H1 (cell line): ENCODE results near the gene PCDHGA1. TPM values are rescaled to one million over a fixed set of nuclear protein-coding genes. Genes with fewer than 3 reads are reported as not detected.

Experiments used
- CTCF ChIA-PET: fragments of 300-600 bp; sonication (Branson Sonifier 250); formaldehyde crosslinking; loops from one replicate; lab custom pipeline; 2021; ENCODE audit not compliant: partially characterized antibody; lab: Charles Lee
- POLR2A ChIA-PET: fragments of 300-600 bp; sonication (Branson Sonifier 250); formaldehyde crosslinking; loops from one replicate; lab custom pipeline; 2021; ENCODE audit warnings: inconsistent platforms; ENCODE audit not compliant: partially characterized antibody; lab: Charles Lee
- DNase-seq, 2 experiments: peaks; one replicate each; pipeline versions ENCODE4 v3.0.0 to v3.0.0-alpha.2; 2010 to 2022; ENCODE audit warnings: low spot score in 2 of 2, low read depth in 1 of 2, mixed read lengths in 1 of 2
- FAIRE-seq: peaks from 2 replicates; lab custom pipeline; 2011; peaks lifted over from hg19 to GRCh38; lab: Jason Lieb, UNC
- H2AFZ ChIP-seq: 2 replicates; pipeline ENCODE4 v1.8.1; 2012; ENCODE audit warnings: low read length, inconsistent platforms
- H2AK5ac ChIP-seq: 2 replicates; pipeline ENCODE4 v1.6.1; 2013; ENCODE audit warnings: low read depth, low read length
- H2BK120ac ChIP-seq: replicated peaks from 2 replicates; pipeline ENCODE3; 2013; ENCODE audit warnings: low read depth, low read length, inconsistent platforms
- H2BK12ac ChIP-seq: 2 replicates; pipeline ENCODE4 v1.6.1; 2013; ENCODE audit warnings: low read depth, low read length
- H2BK15ac ChIP-seq: 2 replicates; pipeline ENCODE4 v1.6.1; 2013; ENCODE audit warnings: low read length
- H2BK20ac ChIP-seq: 2 replicates; pipeline ENCODE4 v1.6.1; 2013; ENCODE audit warnings: low read length
- H2BK5ac ChIP-seq: 2 replicates; pipeline ENCODE4 v1.6.1; 2013; ENCODE audit warnings: low read depth, low read length
- H3K14ac ChIP-seq: 2 replicates; pipeline ENCODE4 v1.6.1; 2013; ENCODE audit warnings: inconsistent platforms; ENCODE audit not compliant: insufficient read length
- H3K18ac ChIP-seq: 2 replicates; pipeline ENCODE4 v1.6.1; 2013; ENCODE audit warnings: low read length; ENCODE audit errors: extremely low read depth
- H3K23ac ChIP-seq: 2 replicates; pipeline ENCODE4 v1.6.1; 2013; ENCODE audit warnings: inconsistent platforms; ENCODE audit not compliant: insufficient read length
- H3K23me2 ChIP-seq: 2 replicates; pipeline ENCODE4 v1.6.1; 2013; ENCODE audit warnings: low read depth, low read length
- H3K27ac ChIP-seq: 2 replicates; pipeline ENCODE4 v1.6.1; 2011; ENCODE audit warnings: low read depth, low read length, inconsistent platforms
- H3K27me3 ChIP-seq, 4 experiments: replicated peaks in 1 of 4; 1 replicate in 1 of 4; 2 replicates in 3 of 4; pipeline versions ENCODE4 v1.6.1 to v1.8.1; 2011 to 2013; ENCODE audit warnings: low read length in 3 of 4, mild to moderate bottlenecking in 3 of 4, inconsistent platforms in 2 of 4, mixed read lengths in 2 of 4, moderate library complexity in 1 of 4; ENCODE audit not compliant: control insufficient read depth in 3 of 4, insufficient read depth in 3 of 4; ENCODE audit errors: extremely low read depth in 1 of 4
- H3K36me3 ChIP-seq, 4 experiments: 2 replicates each; pipeline versions ENCODE4 v1.6.1 to v1.8.1; 2011 to 2013; ENCODE audit warnings: mild to moderate bottlenecking in 4 of 4, low read length in 3 of 4, moderate library complexity in 2 of 4, control low read depth in 1 of 4, inconsistent platforms in 1 of 4; ENCODE audit not compliant: insufficient read depth in 4 of 4, control insufficient read depth in 2 of 4
- H3K4ac ChIP-seq: replicated peaks from 2 replicates; pipeline ENCODE3; 2013; ENCODE audit warnings: low read length, low read depth, mixed read lengths, inconsistent platforms; ENCODE audit not compliant: insufficient read length
- H3K4me1 ChIP-seq, 4 experiments: replicated peaks in 1 of 4; 1 replicate in 1 of 4; 2 replicates in 3 of 4; pipeline versions ENCODE4 v1.6.1 to v1.8.1; 2011 to 2013; ENCODE audit warnings: low read length in 3 of 4, inconsistent platforms in 2 of 4, mixed read lengths in 1 of 4; ENCODE audit not compliant: insufficient read depth in 4 of 4, control insufficient read depth in 3 of 4
- H3K4me2 ChIP-seq, 2 experiments: 2 replicates each; pipeline versions ENCODE4 v1.6.1 to v1.8.1; 2011 to 2013; ENCODE audit warnings: low read depth in 2 of 2, low read length in 2 of 2, control low read depth in 1 of 2, inconsistent platforms in 1 of 2, mild to moderate bottlenecking in 1 of 2; ENCODE audit not compliant: insufficient read depth in 1 of 2
- H3K4me3 ChIP-seq, 4 experiments: fragments of 200-600, 300-600 bp in 1 of 4; sonication (generic), shearing (Covaris generic), sonication (Bioruptor Twin) in 1 of 4; 2 replicates each; pipeline versions ENCODE4 v1.5.1 to v1.8.1; 2011 to 2016; ENCODE audit warnings: low read length in 4 of 4, low read depth in 3 of 4, control low read depth in 2 of 4, inconsistent platforms in 2 of 4, mild to moderate bottlenecking in 2 of 4, mixed read lengths in 1 of 4, moderate library complexity in 1 of 4; ENCODE audit not compliant: insufficient read depth in 2 of 4; ENCODE audit errors: extremely low read depth in 1 of 4
- H3K56ac ChIP-seq: replicated peaks from 2 replicates; pipeline ENCODE3; 2013; ENCODE audit warnings: low read depth, mild to moderate bottlenecking, mixed read lengths, low read length, inconsistent platforms; ENCODE audit not compliant: insufficient read length
- H3K79me1 ChIP-seq: 2 replicates; pipeline ENCODE4 v1.6.1; 2013; ENCODE audit warnings: low read depth, low read length, control low read depth
- H3K79me2 ChIP-seq, 2 experiments: 2 replicates each; pipeline versions ENCODE4 v1.6.1 to v1.8.1; 2012 to 2013; ENCODE audit warnings: low read length in 2 of 2, mild to moderate bottlenecking in 2 of 2, inconsistent platforms in 1 of 2; ENCODE audit not compliant: insufficient read depth in 2 of 2, control insufficient read depth in 1 of 2
- H3K9ac ChIP-seq, 4 experiments: replicated peaks in 1 of 4; 1 replicate in 1 of 4; 2 replicates in 3 of 4; pipeline versions ENCODE4 v1.6.1 to v1.8.1; 2011 to 2013; ENCODE audit warnings: low read depth in 3 of 4, low read length in 3 of 4, control low read depth in 2 of 4, mild to moderate bottlenecking in 2 of 4, moderate library complexity in 2 of 4, inconsistent platforms in 1 of 4; ENCODE audit errors: extremely low read depth in 1 of 4
- H3K9me3 ChIP-seq, 2 experiments: 2 replicates each; pipeline versions ENCODE4 v1.6.1 to v1.8.1; 2012 to 2013; ENCODE audit warnings: mild to moderate bottlenecking in 2 of 2, moderate library complexity in 2 of 2, control low read depth in 1 of 2, inconsistent platforms in 1 of 2, low read depth in 1 of 2, low read length in 1 of 2, mixed read lengths in 1 of 2; ENCODE audit not compliant: insufficient read depth in 2 of 2
- H4K20me1 ChIP-seq, 2 experiments: replicated peaks in 1 of 2; 2 replicates each; pipeline versions ENCODE3 to v1.8.1; 2011 to 2013; ENCODE audit warnings: inconsistent platforms in 2 of 2, low read length in 2 of 2, mild to moderate bottlenecking in 1 of 2; ENCODE audit not compliant: insufficient read depth in 2 of 2, control insufficient read depth in 1 of 2
- H4K5ac ChIP-seq: 2 replicates; pipeline ENCODE4 v1.6.1; 2013; ENCODE audit warnings: low read length, low read depth, mixed read lengths, inconsistent platforms; ENCODE audit not compliant: insufficient read length
- H4K8ac ChIP-seq: 2 replicates; pipeline ENCODE4 v1.8.0; 2013; ENCODE audit warnings: mild to moderate bottlenecking, moderate library complexity, low read length, inconsistent platforms; ENCODE audit not compliant: insufficient read depth; ENCODE audit errors: extremely low read depth
- H4K91ac ChIP-seq: replicated peaks from 2 replicates; pipeline ENCODE3; 2013; ENCODE audit warnings: low read length, mixed read lengths, inconsistent platforms; ENCODE audit not compliant: insufficient read length
- CEBPB ChIP-seq: IDR thresholded peaks from 2 replicates; pipeline ENCODE4 v1.6.1; 2012; ENCODE audit warnings: low read depth, low read length
- CHD2 ChIP-seq: IDR thresholded peaks from 2 replicates; pipeline ENCODE4 v1.6.1; 2012; ENCODE audit warnings: low read length, improper control_type of control experiment
- NRF1 ChIP-seq: IDR thresholded peaks from 2 replicates; pipeline ENCODE4 v1.6.1; 2011; ENCODE audit warnings: mild to moderate bottlenecking, low read depth, low read length, improper control_type of control experiment
- WGBS, 2 experiments: shearing (Covaris generic) in 1 of 2; methylation state at CpG; one replicate each; pipeline versions ENCODE4 v1.1.6 to v1.1.7; 2013 to 2015; ENCODE audit warnings: low lambda C conversion rate in 2 of 2, mixed read lengths in 2 of 2, inconsistent platforms in 1 of 2, low coverage in 1 of 2, missing lambda C conversion rate in 1 of 2; ENCODE audit not compliant: insufficient replicate concordance in 2 of 2, insufficient coverage in 1 of 2, insufficient read length in 1 of 2; ENCODE audit errors: extremely low coverage in 1 of 2, missing lambda C conversion rate in 1 of 2; 5-methylcytosine and 5-hydroxymethylcytosine counted together
- polyA plus RNA-seq, 7 experiments: library from polyadenylated mRNA; depleted of rRNA in 3 of 7; stranded (reverse) in 5 of 7; unstranded in 2 of 7; fragments of >200 nt in 5 of 7; fragments of 200-250 nt in 2 of 7; gene quantifications; 1 replicate in 5 of 7; 2 replicates in 1 of 7; 4 replicates in 1 of 7; pipeline versions ENCODE4 v1.2.1 to v1.2.3, GENCODE V29; 2011 to 2013; ENCODE audit warnings: missing spikeins in 2 of 7, mixed read lengths in 2 of 7
- total RNA-seq: library from RNA; stranded (reverse); fragmentation: NEBNext Ultra II Directional; extraction: Animal tissue kit (Norgen Biotek cat#: 25700); gene quantifications from 2 replicates; pipeline ENCODE4 v1.2.1, GENCODE V29; 2021

The PCDHGA1 gene
- total and polyA plus RNA-seq, 2 of the 8 experiments (the other 6 are each of a cell fraction or from before 2014, with no cell fraction given): 0.57 to 0.89 TPM

- Histone ChIP-seq H2AFZ (no peak overlapping the region), H3K4ac (no peak overlapping the region), H2BK20ac (no peak overlapping the region), H3K9me3 (peaks cover 22 to 25% of the 10 kb centered on the region in 2 experiments), H3K27me3 (no peaks in the 10 kb centered on the region), H3K14ac (no peak overlapping the region), H3K79me2 (peaks cover 11 to 25% of the 10 kb centered on the region in 2 experiments), H2AK5ac (no peak overlapping the region), H4K8ac (no peak overlapping the region), H4K91ac (no peak overlapping the region), H3K4me2 (no peak overlapping the region), H4K20me1 (no peaks in the 10 kb centered on the region), H3K56ac (no peak overlapping the region), H3K18ac (no peak overlapping the region), H2BK120ac (no peak overlapping the region), H3K4me1 (no peaks in the 10 kb centered on the region), H3K27ac (no peak overlapping the region), H2BK15ac (no peak overlapping the region), H2BK12ac (no peak overlapping the region), H2BK5ac (no peak overlapping the region), H4K5ac (no peak overlapping the region), H3K79me1 (no peaks in the 10 kb centered on the region), H3K23ac (no peak overlapping the region), H3K4me3 (no peak overlapping the region), H3K36me3 (peaks cover 5 to 25% (median 17%) of the 10 kb centered on the region in 4 experiments; a peak in 6 of 8 replicates), H3K9ac (no peak overlapping the region), H3K23me2 (peaks cover 4% of the 10 kb centered on the region)
- ChIA-PET CTCF (interaction anchor here (0.6 to 4.7 kb wide), 8 partner anchors 9 to 187 kb away, joined by 3 to 25 read pairs (median 3); partner anchors contain the start of genes PCDHB10, PCDHB15 and PCDHGB1), POLR2A (no interaction called here)
- FAIRE-seq (no peak), DNase-seq (no peak)
- 86 to 100% methylated on average over 1 to 3 of the region's 3 CpGs for WGBS, 2 experiments
- TF ChIP-seq CHD2: no peak
- no peak for TF ChIP-seq NRF1
- TF ChIP-seq CEBPB: no peak
Observed at GRCh38 chr5:141322261-141322660, 8.1 kb upstream of the PCDHGA1 start.
